Ovary (tissue), 3 donors: ENCODE measurements around the gene HIF1AN.

Source experiments
- POLR2A ChIP-seq: fragments of 450-650 bp; IDR thresholded peaks from one replicate; pipeline ENCODE4 v1.6.1; 2017; ENCODE audit warnings: antibody characterized with exemption, mild to moderate bottlenecking, moderate library complexity
- TF ChIP-seq, protein P1 (sequence below), 3 donors: fragments of 450-650 bp in 2 of 3; fragments of 200-600 bp in 1 of 3; IDR thresholded peaks; one replicate each; pipeline versions ENCODE4 v1.5.1 to v1.8.0; 2016 to 2022; ENCODE audit warnings: antibody characterized with exemption in 3 of 3, mild to moderate bottlenecking in 1 of 3
- donor health status: DM: no; HTN: no; CAD: no.

DNA sequence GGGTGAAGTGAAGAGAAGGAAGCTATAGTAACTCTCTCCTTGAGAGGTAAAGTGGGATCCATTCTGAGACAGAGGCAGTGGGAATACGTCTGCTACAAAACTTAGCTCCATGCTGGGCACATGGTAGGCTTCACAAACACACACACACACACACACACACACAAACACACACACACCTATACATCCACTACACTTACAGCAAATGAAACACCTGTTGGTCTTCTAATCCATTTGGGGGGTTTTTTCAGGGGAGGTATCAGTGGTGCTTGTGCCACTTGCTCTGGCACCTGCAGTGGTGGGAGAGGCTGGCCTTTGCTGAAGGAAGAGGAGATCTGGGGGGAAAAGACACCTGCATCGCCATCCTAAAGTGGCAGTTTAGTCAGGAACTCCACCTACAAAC is 30.6 kb upstream of the HIF1AN start:
- TF ChIP-seq, protein P1, sequence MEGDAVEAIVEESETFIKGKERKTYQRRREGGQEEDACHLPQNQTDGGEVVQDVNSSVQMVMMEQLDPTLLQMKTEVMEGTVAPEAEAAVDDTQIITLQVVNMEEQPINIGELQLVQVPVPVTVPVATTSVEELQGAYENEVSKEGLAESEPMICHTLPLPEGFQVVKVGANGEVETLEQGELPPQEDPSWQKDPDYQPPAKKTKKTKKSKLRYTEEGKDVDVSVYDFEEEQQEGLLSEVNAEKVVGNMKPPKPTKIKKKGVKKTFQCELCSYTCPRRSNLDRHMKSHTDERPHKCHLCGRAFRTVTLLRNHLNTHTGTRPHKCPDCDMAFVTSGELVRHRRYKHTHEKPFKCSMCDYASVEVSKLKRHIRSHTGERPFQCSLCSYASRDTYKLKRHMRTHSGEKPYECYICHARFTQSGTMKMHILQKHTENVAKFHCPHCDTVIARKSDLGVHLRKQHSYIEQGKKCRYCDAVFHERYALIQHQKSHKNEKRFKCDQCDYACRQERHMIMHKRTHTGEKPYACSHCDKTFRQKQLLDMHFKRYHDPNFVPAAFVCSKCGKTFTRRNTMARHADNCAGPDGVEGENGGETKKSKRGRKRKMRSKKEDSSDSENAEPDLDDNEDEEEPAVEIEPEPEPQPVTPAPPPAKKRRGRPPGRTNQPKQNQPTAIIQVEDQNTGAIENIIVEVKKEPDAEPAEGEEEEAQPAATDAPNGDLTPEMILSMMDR (IDR thresholded peaks at IDR 0.05) = no peak
- TF ChIP-seq POLR2A = no peak
